MM.1S (cell line): Measurements from ENCODE around the gene GNAS-AS1.

ENCODE experiments used
- CTCF ChIP-seq: fragments of 300-600 bp; sonication (generic); IDR thresholded peaks from 2 replicates; pipeline ENCODE4 v1.5.1; 2016; ENCODE audit warnings: antibody characterized with exemption, low read length, mixed read lengths
- EZH2 ChIP-seq: fragments of 300-600 bp; sonication (generic); optimal IDR thresholded peaks from 2 replicates; pipeline ENCODE3; 2017; ENCODE audit warnings: low read depth, mild to moderate bottlenecking, antibody characterized with exemption, low read length, mixed read lengths

GRCh38 chr20:58826271-58826670, 24.4 kb downstream of the GNAS-AS1 start:
- no peak for TF ChIP-seq EZH2
- TF ChIP-seq CTCF = no peak
